Measurements from ENCODE around the gene MCU.
"Not testable (repeated sequence)": the region's sequence is repeated elsewhere in the genome, so short reads cannot be mapped to it uniquely, and the experiment has no call there.

Gene MCU
- 19.1 reads per million, percentile 46 among the genes with 10 or more reads in this experiment for total RNA-seq

GRCh38 chr10:72691863-72692743, at the start of gene MCU:
Gene MCU, plus strand, starts transcription at chr10:72692143. Its CDS starts 9 bp downstream, at chr10:72692152.
- peak; percentile 90 for DNase-seq

GRCh38 chr10:72642318-72642717, 49.6 kb upstream of the MCU start:
- no peak for DNase-seq

- no peak for DNase-seq
Observed at GRCh38 chr10:72645263-72645858, 46.6 kb upstream of the MCU start.

- DNase-seq, result not testable (repeated sequence)
Observed at GRCh38 chr10:72646971-72647370, 45.0 kb upstream of the MCU start.

GRCh38 chr10:72648301-72648700, 43.6 kb upstream of the MCU start:
- no peak for DNase-seq

- no peak for DNase-seq
Observed at GRCh38 chr10:72649291-72649690, 42.7 kb upstream of the MCU start.

GRCh38 chr10:72653383-72654096, 38.4 kb upstream of the MCU start:
- no peak for DNase-seq

GRCh38 chr10:72654720-72655119, 37.2 kb upstream of the MCU start:
- no peak for DNase-seq

- DNase-seq, result no peak
Observed at GRCh38 chr10:72658696-72659400, 33.1 kb upstream of the MCU start.

- no peak for DNase-seq
Observed at GRCh38 chr10:72659694-72660093, 32.2 kb upstream of the MCU start.

GRCh38 chr10:72660220-72660619, 31.7 kb upstream of the MCU start:
- no peak for DNase-seq

- DNase-seq, result no peak
Observed at GRCh38 chr10:72661431-72661830, 30.5 kb upstream of the MCU start.

GRCh38 chr10:72663971-72664370, 28.0 kb upstream of the MCU start:
- DNase-seq, result no peak

- no peak for DNase-seq
Observed at GRCh38 chr10:72665925-72666324, 26.0 kb upstream of the MCU start.

- DNase-seq, result no peak
Observed at GRCh38 chr10:72667207-72667864, 24.6 kb upstream of the MCU start.

- no peak for DNase-seq
Observed at GRCh38 chr10:72673280-72673679, 18.7 kb upstream of the MCU start.

- not testable (repeated sequence) for DNase-seq
Observed at GRCh38 chr10:72674174-72674573, 17.8 kb upstream of the MCU start.

- no peak for DNase-seq
Observed at GRCh38 chr10:72679838-72680241, 12.1 kb upstream of the MCU start.

- DNase-seq, result no peak
Observed at GRCh38 chr10:72682638-72683037, 9.3 kb upstream of the MCU start.

- no peak for DNase-seq
Observed at GRCh38 chr10:72685264-72685921, 6.5 kb upstream of the MCU start.

- not testable (repeated sequence) for DNase-seq
Observed at GRCh38 chr10:72686430-72686829, 5.5 kb upstream of the MCU start.

GRCh38 chr10:72687035-72687434, 4.9 kb upstream of the MCU start:
- no peak for DNase-seq

All from effector CD4-positive, alpha-beta T cell (primary cell).